ENCODE measurements around the gene ZCCHC24. TPM values are rescaled to one million over a fixed set of nuclear protein-coding genes. Genes with fewer than 3 reads are reported as not detected.

ZCCHC24 gene
- total RNA-seq, 3 donors from 2014 or later (not counting 1 experiment from before 2014, with no cell fraction given): 2.8 to 4.0 (median 3.6) TPM

DNA sequence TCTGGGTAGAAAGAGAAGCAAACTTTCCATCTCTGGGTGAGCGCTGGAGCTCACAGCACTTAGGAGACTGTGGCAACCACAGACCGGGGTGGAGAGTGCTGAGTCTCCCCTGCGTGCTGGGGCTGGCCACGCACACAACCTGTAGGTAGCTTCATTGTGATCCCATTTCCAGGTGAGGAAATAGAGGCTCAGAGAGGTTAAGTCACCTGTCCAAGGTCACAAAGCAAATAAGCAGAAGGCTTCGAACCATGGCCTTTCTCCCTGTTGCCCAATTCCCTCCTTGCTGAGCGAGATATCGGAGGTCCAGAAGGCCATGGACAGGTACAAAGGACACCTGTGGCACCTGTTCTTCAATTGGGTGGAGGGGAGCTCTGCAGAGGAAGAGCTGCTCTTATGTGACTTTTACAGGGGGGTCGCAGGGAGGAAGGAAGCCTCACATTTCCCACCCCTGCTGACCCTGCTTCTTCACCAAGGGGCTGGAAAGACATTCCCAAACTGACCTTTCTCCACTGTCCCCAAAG, 39.4 kb downstream of the ZCCHC24 start:
- no peak overlapping the region for H3K4me3 Mint-ChIP-seq

DNA sequence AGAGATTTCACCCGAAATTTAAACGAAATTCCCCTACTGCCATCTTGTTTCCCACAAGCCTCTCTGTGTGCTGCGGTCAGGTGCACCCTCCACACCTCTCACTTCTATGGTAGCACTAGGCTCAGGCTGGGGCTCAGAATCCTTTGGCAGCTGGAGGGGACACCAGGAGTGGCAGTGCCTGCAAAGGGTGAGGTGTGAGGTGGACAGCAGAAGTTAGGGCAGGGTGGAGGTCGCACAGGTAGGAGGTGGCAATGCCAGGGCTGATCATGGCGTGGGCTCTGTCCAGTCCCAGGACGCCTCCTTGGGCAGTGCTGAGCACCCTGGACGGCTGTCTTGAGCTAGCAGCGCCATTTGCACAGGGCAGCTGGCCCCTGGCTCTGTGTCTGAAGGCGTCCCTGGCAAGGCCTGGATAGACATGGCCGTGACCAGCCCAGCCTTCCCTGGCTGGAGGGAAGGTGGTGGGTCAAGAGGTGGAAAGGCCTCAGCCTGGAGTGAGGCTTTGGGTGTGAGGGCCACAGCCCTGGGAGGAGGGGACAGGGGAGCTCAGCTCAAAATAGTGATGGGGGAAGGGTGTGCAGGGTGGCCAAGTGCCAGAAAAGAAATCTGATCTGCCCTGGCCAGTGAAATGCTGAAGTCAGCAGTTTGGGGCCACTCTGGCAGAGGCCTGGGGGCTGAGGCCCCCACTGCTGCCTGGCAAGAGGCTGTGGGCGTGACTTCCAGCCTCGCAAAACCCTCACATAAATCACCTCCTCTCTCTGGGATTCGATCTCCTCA, 40.0 kb downstream of the ZCCHC24 start:
- no peaks in the 10 kb centered on the region for H3K36me3 ChIP-seq (ENCODE audit: control insufficient read depth, insufficient read depth, low read length)
- no peak for DNase-seq
- TF ChIP-seq, protein P1, sequence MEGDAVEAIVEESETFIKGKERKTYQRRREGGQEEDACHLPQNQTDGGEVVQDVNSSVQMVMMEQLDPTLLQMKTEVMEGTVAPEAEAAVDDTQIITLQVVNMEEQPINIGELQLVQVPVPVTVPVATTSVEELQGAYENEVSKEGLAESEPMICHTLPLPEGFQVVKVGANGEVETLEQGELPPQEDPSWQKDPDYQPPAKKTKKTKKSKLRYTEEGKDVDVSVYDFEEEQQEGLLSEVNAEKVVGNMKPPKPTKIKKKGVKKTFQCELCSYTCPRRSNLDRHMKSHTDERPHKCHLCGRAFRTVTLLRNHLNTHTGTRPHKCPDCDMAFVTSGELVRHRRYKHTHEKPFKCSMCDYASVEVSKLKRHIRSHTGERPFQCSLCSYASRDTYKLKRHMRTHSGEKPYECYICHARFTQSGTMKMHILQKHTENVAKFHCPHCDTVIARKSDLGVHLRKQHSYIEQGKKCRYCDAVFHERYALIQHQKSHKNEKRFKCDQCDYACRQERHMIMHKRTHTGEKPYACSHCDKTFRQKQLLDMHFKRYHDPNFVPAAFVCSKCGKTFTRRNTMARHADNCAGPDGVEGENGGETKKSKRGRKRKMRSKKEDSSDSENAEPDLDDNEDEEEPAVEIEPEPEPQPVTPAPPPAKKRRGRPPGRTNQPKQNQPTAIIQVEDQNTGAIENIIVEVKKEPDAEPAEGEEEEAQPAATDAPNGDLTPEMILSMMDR (IDR thresholded peaks at IDR 0.05): no peak
- peaks cover 5 to 17% of the 10 kb centered on the region in 2 donors for H3K4me1 Mint-ChIP-seq
- H3K27ac Mint-ChIP-seq: no peak overlapping the region
- 63% methylated on average over 13 of the region's 13 CpGs for WGBS (ENCODE audit: insufficient coverage)
- H3K9me3 Mint-ChIP-seq: no peaks in the 10 kb centered on the region
- H3K27me3 Mint-ChIP-seq (ENCODE audit: low read depth in 2 of 2): no peaks in the 10 kb centered on the region
- H3K4me3 ChIP-seq (ENCODE audit: low read length): no peak overlapping the region
- H3K9me3 ChIP-seq (ENCODE audit: control insufficient read depth, insufficient read depth, low read length): no peaks in the 10 kb centered on the region
- no peak for ATAC-seq
- H3K27me3 ChIP-seq (ENCODE audit: control insufficient read depth, insufficient read depth, low read length): no peaks in the 10 kb centered on the region
- intact Hi-C loops (cut with micrococcal nuclease): no loop called here
- H3K27ac ChIP-seq (ENCODE audit: low read length): no peak overlapping the region
- no peaks in the 10 kb centered on the region for H3K36me3 Mint-ChIP-seq
- H3K4me3 Mint-ChIP-seq: no peak overlapping the region
- H3K4me1 ChIP-seq (ENCODE audit: control insufficient read depth, insufficient read depth, low read length): peaks cover 10% of the 10 kb centered on the region

More for the DNA sequence above, 39.4 kb downstream of the ZCCHC24 start:
- TF ChIP-seq, protein P1 (IDR thresholded peaks at IDR 0.05): no peak
- no peak overlapping the region for H3K27ac Mint-ChIP-seq
- Histone ChIP-seq H3K27me3 (ENCODE audit: control insufficient read depth, insufficient read depth, low read length) (no peaks in the 10 kb centered on the region), H3K36me3 (ENCODE audit: control insufficient read depth, insufficient read depth, low read length) (no peaks in the 10 kb centered on the region), H3K27ac (ENCODE audit: low read length) (no peak overlapping the region), H3K4me1 (ENCODE audit: control insufficient read depth, insufficient read depth, low read length) (peaks cover 10% of the 10 kb centered on the region), H3K4me3 (ENCODE audit: low read length) (no peak overlapping the region), H3K9me3 (ENCODE audit: control insufficient read depth, insufficient read depth, low read length) (no peaks in the 10 kb centered on the region)
- DNase-seq: no peak
- no peak for ATAC-seq
- H3K9me3 Mint-ChIP-seq: no peaks in the 10 kb centered on the region
- H3K27me3 Mint-ChIP-seq (ENCODE audit: low read depth in 2 of 2): no peaks in the 10 kb centered on the region
- peaks cover 6 to 17% of the 10 kb centered on the region in 2 donors for H3K4me1 Mint-ChIP-seq
- no peaks in the 10 kb centered on the region for H3K36me3 Mint-ChIP-seq
- WGBS (ENCODE audit: insufficient coverage): 68% methylated on average over 8 of the region's 8 CpGs
- intact Hi-C loops (cut with micrococcal nuclease): no loop called here

DNA sequence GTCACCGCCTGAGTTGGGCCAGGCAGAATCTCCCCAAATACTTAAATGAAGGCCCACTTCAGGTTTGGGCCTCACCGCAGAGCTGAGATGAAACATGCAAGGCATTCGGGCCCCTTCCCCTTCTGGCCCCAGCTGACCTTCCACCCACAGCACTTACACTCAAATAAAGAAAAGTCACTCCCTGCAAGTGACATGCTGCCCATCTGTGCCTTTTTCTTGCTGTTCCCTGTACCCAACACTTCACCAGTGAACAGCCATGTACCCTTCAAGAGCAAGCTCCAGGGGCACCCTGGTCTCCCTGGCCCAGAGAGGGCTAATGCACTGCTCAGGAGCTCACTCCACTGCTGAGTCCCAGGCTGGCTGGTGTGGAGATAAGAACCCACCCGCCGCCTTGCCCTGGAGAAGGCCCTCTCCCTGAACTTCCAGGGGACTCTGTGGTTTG, 40.7 kb downstream of the ZCCHC24 start:
- WGBS (ENCODE audit: insufficient coverage): 78% methylated on average over 5 of the region's 5 CpGs
- Mint-ChIP-seq H3K4me3 (no peak overlapping the region), H3K27me3 (ENCODE audit: low read depth in 2 of 2) (no peaks in the 10 kb centered on the region), H3K4me1 (peaks cover 0 to 14% of the 10 kb centered on the region in 2 donors), H3K27ac (no peak overlapping the region), H3K9me3 (no peaks in the 10 kb centered on the region), H3K36me3 (no peaks in the 10 kb centered on the region)
- no peak overlapping the region for H3K4me3 ChIP-seq (ENCODE audit: low read length)
- no peaks in the 10 kb centered on the region for H3K27me3 ChIP-seq (ENCODE audit: control insufficient read depth, insufficient read depth, low read length)
- intact Hi-C loops (cut with micrococcal nuclease): no loop called here
- no peaks in the 10 kb centered on the region for H3K9me3 ChIP-seq (ENCODE audit: control insufficient read depth, insufficient read depth, low read length)
- no peak overlapping the region for H3K27ac ChIP-seq (ENCODE audit: low read length)
- ATAC-seq: no peak
- TF ChIP-seq, protein P1 (IDR thresholded peaks at IDR 0.05): no peak
- peaks cover 10% of the 10 kb centered on the region for H3K4me1 ChIP-seq (ENCODE audit: control insufficient read depth, insufficient read depth, low read length)
- DNase-seq: no peak
- no peaks in the 10 kb centered on the region for H3K36me3 ChIP-seq (ENCODE audit: control insufficient read depth, insufficient read depth, low read length)

Measured in natural killer cell (primary cell).